Ascending aorta (tissue), 2 donors: ENCODE data around the gene FOXB1. TPM values are rescaled to one million over a fixed set of nuclear protein-coding genes. Genes with fewer than 3 reads are reported as not detected.

Experiments
- DNase-seq, 2 donors: peaks; one replicate each; pipeline ENCODE4 v3.0.0-alpha.2; 2019; ENCODE audit warnings: low spot score in 2 of 2
- H3K27ac ChIP-seq, 2 donors: fragments of 200-600 bp; sonication (generic); one replicate each; pipeline ENCODE4 v1.5.1; 2016 to 2017; ENCODE audit warnings: mild to moderate bottlenecking in 1 of 2
- H3K27me3 ChIP-seq: fragments of 200-600 bp; sonication (generic); one replicate; pipeline ENCODE4 v1.5.1; 2017
- H3K36me3 ChIP-seq, 2 donors: fragments of 200-600 bp; sonication (generic); one replicate each; pipeline ENCODE4 v1.5.1; 2016
- H3K4me1 ChIP-seq, 2 donors: fragments of 200-600 bp; sonication (generic); one replicate each; pipeline ENCODE4 v1.5.1; 2016 to 2017; ENCODE audit warnings: mild to moderate bottlenecking in 1 of 2
- H3K4me3 ChIP-seq, 2 donors: fragments of 200-600 bp; sonication (generic); one replicate each; pipeline ENCODE4 v1.5.1; 2016 to 2017; ENCODE audit warnings: mild to moderate bottlenecking in 1 of 2
- H3K9me3 ChIP-seq, 2 donors: fragments of 200-600 bp; sonication (generic); one replicate each; pipeline ENCODE4 v1.5.1; 2016
- CTCF ChIP-seq, 3 experiments: fragments of 200-600 bp in 2 of 3; fragments of 450-650 bp in 1 of 3; sonication (generic) in 2 of 3; IDR thresholded peaks; one replicate each; pipeline ENCODE4 v1.5.1; 2016 to 2019; ENCODE audit warnings: antibody characterized with exemption in 3 of 3, mild to moderate bottlenecking in 1 of 3, moderate library complexity in 1 of 3
- intact Hi-C: fragments of 100-400 bp; cut with DNase I; formaldehyde crosslinking; loops from one replicate; pipeline ENCODE4 v1.15.1; 2023
- total RNA-seq: library from RNA; depleted of rRNA; stranded (reverse); fragments of >200 nt; gene quantifications from one replicate; pipeline ENCODE4 v1.1.0, GENCODE V29; 2016

FOXB1 gene
- total RNA-seq, 1 donor from 2014 or later, result not detected

- no peak overlapping the region for H3K4me3 ChIP-seq
- no peaks in the 10 kb centered on the region for H3K36me3 ChIP-seq
- H3K9me3 ChIP-seq, result peaks cover 0 to 14% of the 10 kb centered on the region in 2 donors
- TF ChIP-seq CTCF (IDR thresholded peaks at IDR 0.05), result no peak
- no peak overlapping the region for H3K27ac ChIP-seq
- no peaks in the 10 kb centered on the region for H3K4me1 ChIP-seq
- no peak for DNase-seq
- no peaks in the 10 kb centered on the region for H3K27me3 ChIP-seq
- intact Hi-C loops, result no loop called here
Observed at GRCh38 chr15:60049948-60050347, 45.8 kb downstream of the FOXB1 start.

GRCh38 chr15:60052796-60053195 is 48.7 kb downstream of the FOXB1 start:
- H3K9me3 ChIP-seq, result peaks cover 0 to 14% of the 10 kb centered on the region in 2 donors
- H3K4me1 ChIP-seq, result no peaks in the 10 kb centered on the region
- H3K4me3 ChIP-seq, result no peak overlapping the region
- no peak overlapping the region for H3K27ac ChIP-seq
- no peak for DNase-seq
- H3K27me3 ChIP-seq, result no peaks in the 10 kb centered on the region
- H3K36me3 ChIP-seq, result no peaks in the 10 kb centered on the region
- intact Hi-C loops, result no loop called here
- TF ChIP-seq CTCF (IDR thresholded peaks at IDR 0.05), result no peak

GRCh38 chr15:60054472-60054871 is 50.4 kb downstream of the FOXB1 start:
- intact Hi-C loops, result no loop called here
- Histone ChIP-seq H3K36me3 (no peaks in the 10 kb centered on the region), H3K4me3 (no peak overlapping the region), H3K27me3 (no peaks in the 10 kb centered on the region), H3K4me1 (no peaks in the 10 kb centered on the region), H3K9me3 (peaks cover 0 to 13% of the 10 kb centered on the region in 2 donors), H3K27ac (no peak overlapping the region)
- no peak for TF ChIP-seq CTCF (IDR thresholded peaks at IDR 0.05)
- no peak for DNase-seq
